Measurements from ENCODE around the gene SLC16A2.

- TF ChIP-seq, protein P1, sequence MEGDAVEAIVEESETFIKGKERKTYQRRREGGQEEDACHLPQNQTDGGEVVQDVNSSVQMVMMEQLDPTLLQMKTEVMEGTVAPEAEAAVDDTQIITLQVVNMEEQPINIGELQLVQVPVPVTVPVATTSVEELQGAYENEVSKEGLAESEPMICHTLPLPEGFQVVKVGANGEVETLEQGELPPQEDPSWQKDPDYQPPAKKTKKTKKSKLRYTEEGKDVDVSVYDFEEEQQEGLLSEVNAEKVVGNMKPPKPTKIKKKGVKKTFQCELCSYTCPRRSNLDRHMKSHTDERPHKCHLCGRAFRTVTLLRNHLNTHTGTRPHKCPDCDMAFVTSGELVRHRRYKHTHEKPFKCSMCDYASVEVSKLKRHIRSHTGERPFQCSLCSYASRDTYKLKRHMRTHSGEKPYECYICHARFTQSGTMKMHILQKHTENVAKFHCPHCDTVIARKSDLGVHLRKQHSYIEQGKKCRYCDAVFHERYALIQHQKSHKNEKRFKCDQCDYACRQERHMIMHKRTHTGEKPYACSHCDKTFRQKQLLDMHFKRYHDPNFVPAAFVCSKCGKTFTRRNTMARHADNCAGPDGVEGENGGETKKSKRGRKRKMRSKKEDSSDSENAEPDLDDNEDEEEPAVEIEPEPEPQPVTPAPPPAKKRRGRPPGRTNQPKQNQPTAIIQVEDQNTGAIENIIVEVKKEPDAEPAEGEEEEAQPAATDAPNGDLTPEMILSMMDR (IDR thresholded peaks at IDR 0.05), result peak; percentile 90 to 99 (median 98)
- TF ChIP-seq POLR2A (IDR thresholded peaks at IDR 0.05), result no peak
Measured at GRCh38 chrX:74550295-74550802, 129.1 kb downstream of the SLC16A2 start.

Measured in body of pancreas (tissue), 4 donors.